Kidney (tissue), 14 donors: ENCODE data around the gene ABI3. TPM values are rescaled to one million over a fixed set of nuclear protein-coding genes. Genes with fewer than 3 reads are reported as not detected.

ENCODE experiments used
- DNase-seq, 5 donors: peaks; one replicate each; pipeline ENCODE4 v3.0.0-alpha.2; 2013 to 2020
- FAIRE-seq: peaks from 2 replicates; lab custom pipeline; 2012; peaks lifted over from hg19 to GRCh38; lab: Jason Lieb, UNC
- H3K27ac ChIP-seq, 2 donors: one replicate each; pipeline ENCODE4 v1.7.0; 2013; ENCODE audit warnings: low read depth in 2 of 2, low read length in 2 of 2, inconsistent platforms in 1 of 2
- H3K27me3 ChIP-seq: one replicate; pipeline ENCODE4 v1.7.1; 2013; ENCODE audit warnings: low read length, inconsistent platforms; ENCODE audit not compliant: control insufficient read depth, insufficient read depth
- H3K36me3 ChIP-seq, 3 donors: one replicate each; pipeline versions ENCODE4 v1.7.0 to v1.7.1; 2013; ENCODE audit warnings: low read length in 3 of 3, control low read depth in 1 of 3, inconsistent platforms in 1 of 3; ENCODE audit not compliant: insufficient read depth in 3 of 3, control insufficient read depth in 2 of 3
- H3K4me1 ChIP-seq, 3 donors: one replicate each; pipeline versions ENCODE4 v1.7.0 to v1.7.1; 2013; ENCODE audit warnings: low read length in 3 of 3, inconsistent platforms in 1 of 3, low read depth in 1 of 3; ENCODE audit not compliant: control insufficient read depth in 2 of 3, insufficient read depth in 2 of 3
- H3K4me3 ChIP-seq, 3 donors: one replicate each; pipeline versions ENCODE4 v1.7.0 to v1.8.1; 2013; ENCODE audit warnings: low read length in 3 of 3, control low read depth in 1 of 3, inconsistent platforms in 1 of 3
- H3K9ac ChIP-seq, 3 donors: one replicate each; pipeline versions ENCODE4 v1.7.0 to v1.7.1; 2013; ENCODE audit warnings: low read length in 3 of 3, control low read depth in 1 of 3, inconsistent platforms in 1 of 3
- H3K9me3 ChIP-seq, 3 donors: one replicate each; pipeline versions ENCODE4 v1.7.0 to v1.7.1; 2013; ENCODE audit warnings: low read length in 3 of 3, control low read depth in 1 of 3, inconsistent platforms in 1 of 3; ENCODE audit not compliant: control insufficient read depth in 2 of 3, insufficient read depth in 1 of 3
- CTCF ChIP-seq: IDR thresholded peaks from 3 replicates; pipeline ENCODE4 v1.5.1; 2012; ENCODE audit warnings: mild to moderate bottlenecking, moderate library complexity, borderline replicate concordance; ENCODE audit not compliant: insufficient read depth; ENCODE audit errors: extremely low read depth
- intact Hi-C: fragments of 100-400 bp; cut with DNase I; formaldehyde crosslinking; loops from one replicate; pipeline ENCODE4 v1.11.1; 2022
- polyA plus RNA-seq: library from polyadenylated mRNA; stranded (reverse); fragments of 350-450 nt; fragmentation: Illumina TruSeq; extraction: RNeasy Lipid Tissue Mini Kit (QIAGEN cat#74804); gene quantifications from one replicate; pipeline ENCODE4 v1.2.3, GENCODE V29; 2014; ENCODE audit warnings: low read depth, low replicate concordance; ENCODE audit not compliant: insufficient read depth
- total RNA-seq: library from RNA; stranded (reverse); fragmentation: NEBNext Ultra II Directional; extraction: Animal tissue kit (Norgen Biotek cat#: 25700); gene quantifications from one replicate; pipeline ENCODE4 v1.2.1, GENCODE V29; 2021
- donor health status: control.
- donor health status: control.
- donor health status: control.
- donor health status: control.
- donor health status: control.
- donor health status: DM: yes; HTN: yes; CAD: no.
- donor health status: Normal renal cell carcinoma (clear cell type).

ABI3 gene
- total and polyA plus RNA-seq, 2 donors from 2014 or later, result 17.1 to 18.3 TPM

- FAIRE-seq (no peak), DNase-seq (peak in 4 of 5 donors; percentile 74 to 85 (median 80))
- Histone ChIP-seq H3K4me3 (no peak overlapping the region), H3K9ac (peak overlapping the region in 1 of 3 donors; percentile 23), H3K36me3 (no peaks in the 10 kb centered on the region), H3K4me1 (peaks cover 0 to 18% (median 6%) of the 10 kb centered on the region in 3 donors), H3K27me3 (peaks cover 23% of the 10 kb centered on the region), H3K9me3 (no peaks in the 10 kb centered on the region), H3K27ac (no peak overlapping the region)
- TF ChIP-seq CTCF, result peak; percentile 83
- intact Hi-C loops, result loop anchor here (5.0 kb wide), 1 partner anchor 45 kb away; no protein-coding TSS in a partner anchor
These were observed 17.1 kb downstream of the ABI3 start for GRCh38 chr17:49227436-49228261.

GRCh38 chr17:49229076-49229804 lies 18.7 kb downstream of the ABI3 start:
- intact Hi-C loops, result loop anchor here (5.0 kb wide), 1 partner anchor 47 kb away; no protein-coding TSS in a partner anchor
- TF ChIP-seq CTCF, result no peak
- DNase-seq (no peak), FAIRE-seq (no peak)
- Histone ChIP-seq H3K4me1 (peaks cover 0 to 16% (median 6%) of the 10 kb centered on the region in 3 donors), H3K27me3 (peaks cover 16% of the 10 kb centered on the region), H3K9me3 (no peaks in the 10 kb centered on the region), H3K9ac (no peak overlapping the region), H3K27ac (no peak overlapping the region), H3K4me3 (no peak overlapping the region), H3K36me3 (no peaks in the 10 kb centered on the region)

- H3K4me3 ChIP-seq, result peak overlapping the region; percentile 36 to 67 (median 39)
- H3K36me3 ChIP-seq, result no peaks in the 10 kb centered on the region
- H3K9me3 ChIP-seq, result no peaks in the 10 kb centered on the region
- TF ChIP-seq CTCF, result no peak
- H3K27ac ChIP-seq, result no peak overlapping the region
- intact Hi-C loops, result loop anchor here (5.0 kb wide), 1 partner anchor 48 kb away; no protein-coding TSS in a partner anchor
- FAIRE-seq (no peak), DNase-seq (peak in 2 of 5 donors; percentile 63 to 78)
- peaks cover 13% of the 10 kb centered on the region for H3K27me3 ChIP-seq
- H3K9ac ChIP-seq, result peak overlapping the region in 1 of 3 donors; percentile 46
- H3K4me1 ChIP-seq, result peaks cover 0 to 9% (median 6%) of the 10 kb centered on the region in 3 donors
These were observed 19.5 kb downstream of the ABI3 start for GRCh38 chr17:49229805-49230600.
